Duodenal mucosa (tissue), 2 donors: Measurements from ENCODE around the gene RAB5IF.

Experiments
- H3K27ac ChIP-seq: one replicate; pipeline ENCODE4 v1.7.0; 2013; ENCODE audit warnings: low read depth, low read length
- H3K27me3 ChIP-seq, 2 donors: one replicate each; pipeline ENCODE4 v1.7.0; 2013; ENCODE audit warnings: low read length in 2 of 2, control low read depth in 1 of 2; ENCODE audit not compliant: insufficient read depth in 2 of 2, control insufficient read depth in 1 of 2
- H3K36me3 ChIP-seq, 2 donors: one replicate each; pipeline ENCODE4 v1.7.0; 2013; ENCODE audit warnings: low read length in 2 of 2, control low read depth in 1 of 2; ENCODE audit not compliant: insufficient read depth in 2 of 2, control insufficient read depth in 1 of 2
- H3K4me1 ChIP-seq, 2 donors: one replicate each; pipeline ENCODE4 v1.7.0; 2013; ENCODE audit warnings: low read length in 2 of 2, control low read depth in 1 of 2; ENCODE audit not compliant: insufficient read depth in 2 of 2, control insufficient read depth in 1 of 2
- H3K4me3 ChIP-seq, 2 donors: one replicate each; pipeline ENCODE4 v1.7.0; 2013; ENCODE audit warnings: low read length in 2 of 2, low read depth in 1 of 2
- H3K9ac ChIP-seq, 2 donors: one replicate each; pipeline ENCODE4 v1.7.0; 2013; ENCODE audit warnings: low read length in 2 of 2, low read depth in 1 of 2
- H3K9me3 ChIP-seq, 2 donors: one replicate each; pipeline ENCODE4 v1.7.0; 2013; ENCODE audit warnings: low read length in 2 of 2, control low read depth in 1 of 2; ENCODE audit not compliant: control insufficient read depth in 1 of 2

Gene RAB5IF

DNA sequence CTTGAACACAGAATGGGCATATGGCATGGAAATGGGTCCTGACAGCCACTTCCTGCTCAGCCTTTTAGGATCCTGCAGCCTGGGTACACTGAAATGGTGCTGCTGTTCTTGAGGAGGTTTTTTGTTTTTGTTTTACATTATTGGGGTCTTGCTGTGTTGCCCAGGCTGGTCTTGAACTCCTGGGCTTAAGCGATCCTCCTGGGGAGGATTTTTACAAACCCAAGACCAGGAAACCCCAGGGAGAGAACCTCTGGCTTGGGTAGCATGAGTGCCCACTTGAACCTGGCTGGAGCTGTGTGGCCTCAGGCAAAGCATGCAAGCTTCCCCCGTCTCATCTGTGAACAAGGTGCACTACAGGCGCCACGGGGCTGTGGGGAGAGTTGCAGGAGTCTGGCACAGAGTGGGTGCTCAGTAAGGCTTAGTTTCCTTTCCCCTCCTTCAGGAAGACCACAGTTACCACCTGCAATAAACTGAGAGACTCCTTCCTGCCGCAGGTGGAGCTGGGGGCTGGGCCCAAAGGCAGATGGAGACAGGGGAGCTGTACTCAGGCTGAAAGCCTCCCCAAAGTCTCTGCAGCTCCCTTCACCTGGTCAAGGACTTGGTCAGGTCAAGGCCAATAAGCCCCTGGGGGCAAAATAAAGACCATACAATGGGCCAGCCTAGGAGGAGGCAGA lies 38.6 kb downstream of the RAB5IF start:
- Histone ChIP-seq H3K4me1 (no peaks in the 10 kb centered on the region), H3K27ac (no peak overlapping the region), H3K36me3 (no peaks in the 10 kb centered on the region), H3K4me3 (peak overlapping the region; percentile 11 to 34), H3K27me3 (no peaks in the 10 kb centered on the region), H3K9me3 (no peaks in the 10 kb centered on the region), H3K9ac (no peak overlapping the region)

DNA sequence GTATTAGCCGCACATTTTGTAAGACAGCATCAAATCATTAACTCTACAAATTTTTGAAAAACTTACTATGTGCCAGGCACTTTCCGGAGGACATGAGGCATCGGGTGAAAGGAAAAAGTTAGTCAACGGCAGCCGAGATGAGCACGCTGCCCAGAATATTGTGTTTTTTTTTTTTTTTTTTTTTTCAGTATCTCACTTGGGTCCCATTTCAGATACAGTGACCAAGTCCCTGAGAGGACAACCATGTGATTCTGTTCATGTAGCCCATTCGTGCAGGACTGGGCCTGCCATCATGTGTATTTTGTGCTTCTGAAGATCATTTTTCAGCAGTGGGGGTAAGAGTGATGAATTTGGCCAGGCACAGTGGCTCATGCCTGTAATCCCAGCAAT lies 39.1 kb downstream of the RAB5IF start:
- H3K9me3 ChIP-seq, result no peaks in the 10 kb centered on the region
- H3K36me3 ChIP-seq, result no peaks in the 10 kb centered on the region
- H3K4me3 ChIP-seq, result peak overlapping the region; percentile 11 to 34
- H3K27me3 ChIP-seq, result no peaks in the 10 kb centered on the region
- no peaks in the 10 kb centered on the region for H3K4me1 ChIP-seq
- H3K9ac ChIP-seq, result no peak overlapping the region
- H3K27ac ChIP-seq, result no peak overlapping the region

DNA sequence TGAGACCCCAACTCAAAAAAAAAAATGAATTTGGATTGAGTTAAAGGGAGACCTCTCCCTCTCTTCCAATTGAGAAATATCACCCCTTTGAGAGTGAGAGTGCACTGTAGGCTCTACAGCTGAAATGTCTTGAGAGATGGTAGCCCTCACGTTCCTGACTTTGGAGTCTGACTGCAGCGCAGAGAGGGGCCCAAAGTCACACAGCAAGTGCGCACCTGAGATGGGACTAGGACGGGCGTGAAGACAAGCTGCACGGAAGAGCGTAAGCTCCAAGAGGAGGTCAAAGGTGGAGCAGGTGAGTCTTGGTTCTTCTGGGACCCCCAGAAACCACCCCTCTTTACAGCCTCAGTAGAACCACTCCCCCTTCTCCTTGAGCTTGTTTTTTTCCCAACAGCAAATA lies 39.8 kb downstream of the RAB5IF start:
- peak overlapping the region; percentile 0 to 24 for H3K4me3 ChIP-seq
- H3K9ac ChIP-seq, result no peak overlapping the region
- no peak overlapping the region for H3K27ac ChIP-seq
- no peaks in the 10 kb centered on the region for H3K27me3 ChIP-seq
- H3K36me3 ChIP-seq, result no peaks in the 10 kb centered on the region
- H3K9me3 ChIP-seq, result no peaks in the 10 kb centered on the region
- H3K4me1 ChIP-seq, result no peaks in the 10 kb centered on the region

DNA sequence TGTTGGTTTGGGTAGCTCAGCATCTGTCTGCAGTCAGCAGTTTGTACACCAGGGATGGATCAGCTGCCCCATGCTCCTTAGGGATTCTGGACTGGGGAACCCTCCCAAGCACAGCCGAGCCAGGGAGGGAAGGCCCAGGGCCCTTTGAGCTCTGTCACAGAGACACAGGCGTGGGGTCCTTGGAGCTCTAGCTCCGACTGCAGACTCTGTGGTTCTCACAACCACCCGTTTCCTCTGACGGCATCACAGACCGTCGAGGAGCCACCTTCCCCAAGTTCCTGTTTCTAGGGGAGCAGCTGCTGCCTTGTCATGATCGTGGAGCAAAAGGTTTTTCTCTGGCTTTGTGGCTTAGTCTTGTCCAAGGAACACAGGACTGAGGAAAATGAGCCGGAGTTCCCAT lies 40.4 kb downstream of the RAB5IF start, which contains the start of gene SLA2:
Gene SLA2 (minus strand): TSS at position 199 of the 400 bp plus-strand sequence. CDS start 4,861 bp downstream, outside the sequence.
- Histone ChIP-seq H3K4me1 (no peaks in the 10 kb centered on the region), H3K27ac (peak within 1 kb of the TSS; percentile 11), H3K4me3 (peak within 1 kb of the TSS; percentile 0 to 24), H3K36me3 (no peaks in the 10 kb centered on the region), H3K9me3 (no peaks in the 10 kb centered on the region), H3K27me3 (no peaks in the 10 kb centered on the region), H3K9ac (peak within 1 kb of the TSS in 1 of 2 donors; percentile 9)

DNA sequence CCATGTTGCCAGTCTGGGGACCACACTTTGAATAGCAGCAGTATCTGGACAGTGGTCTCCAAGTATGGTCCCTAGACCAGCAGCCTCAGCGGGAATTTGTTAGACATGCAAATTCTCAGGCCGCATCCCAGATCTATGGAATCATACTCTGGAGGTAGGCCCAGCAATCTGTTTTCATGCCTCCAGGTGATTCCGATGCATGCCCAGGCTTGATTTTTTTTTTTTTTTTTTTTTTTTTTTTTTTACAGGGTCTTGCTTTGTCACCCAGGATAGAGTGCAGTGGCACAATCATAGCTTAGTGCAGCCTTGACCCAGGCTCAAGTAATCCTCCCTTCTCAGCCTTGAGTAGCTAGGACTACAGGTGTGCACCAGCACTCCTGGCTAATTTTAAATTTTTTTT lies 41.1 kb downstream of the RAB5IF start:
- no peaks in the 10 kb centered on the region for H3K36me3 ChIP-seq
- H3K9me3 ChIP-seq, result no peaks in the 10 kb centered on the region
- no peaks in the 10 kb centered on the region for H3K4me1 ChIP-seq
- no peak overlapping the region for H3K27ac ChIP-seq
- H3K27me3 ChIP-seq, result no peaks in the 10 kb centered on the region
- H3K4me3 ChIP-seq, result no peak overlapping the region
- no peak overlapping the region for H3K9ac ChIP-seq

DNA sequence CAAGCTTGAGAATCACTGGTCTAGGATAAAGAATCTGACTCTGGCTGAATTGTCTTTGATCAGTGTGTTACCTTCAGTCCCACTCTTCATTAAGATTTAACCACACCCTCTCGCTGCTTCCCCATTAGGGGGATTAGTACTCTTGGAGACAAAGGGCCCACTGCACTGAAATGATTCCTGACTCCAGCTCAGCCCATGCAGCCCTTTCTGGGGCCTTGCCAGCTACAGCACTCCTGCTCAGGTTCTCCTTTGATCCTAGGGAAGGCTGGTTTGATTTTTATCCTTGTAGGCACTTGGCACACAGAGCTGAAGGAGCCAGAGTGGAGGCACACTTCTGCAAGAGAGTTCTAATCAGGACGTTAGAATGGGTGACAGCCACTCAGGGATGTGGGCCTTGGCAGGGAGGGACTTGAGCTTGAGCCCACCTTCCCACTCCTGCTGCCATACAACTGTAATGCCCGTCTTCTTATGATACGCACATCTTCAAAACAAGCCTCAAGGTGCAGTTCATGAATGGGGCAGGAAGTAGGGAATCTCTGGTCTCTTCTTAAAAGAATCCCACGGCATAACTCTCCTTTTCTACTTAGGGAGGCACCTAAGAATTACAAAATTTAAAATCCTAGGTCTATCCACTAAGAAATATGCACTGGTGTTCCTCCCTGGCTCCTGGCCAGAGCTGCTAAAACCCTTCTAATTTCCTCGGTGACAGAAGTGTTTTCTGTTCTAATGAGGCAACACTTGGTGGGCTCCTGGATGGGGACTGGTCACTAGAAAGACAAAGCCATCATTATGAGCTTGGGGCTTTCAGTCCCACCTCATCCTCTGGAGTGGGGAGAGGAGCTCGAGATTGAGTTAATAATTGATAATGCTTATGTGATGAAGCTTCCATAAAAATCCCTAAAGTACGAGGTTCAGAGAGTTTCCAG lies 41.9 kb downstream of the RAB5IF start:
- no peak overlapping the region for H3K4me3 ChIP-seq
- no peaks in the 10 kb centered on the region for H3K4me1 ChIP-seq
- H3K27ac ChIP-seq, result no peak overlapping the region
- H3K27me3 ChIP-seq, result no peaks in the 10 kb centered on the region
- H3K9ac ChIP-seq, result no peak overlapping the region
- no peaks in the 10 kb centered on the region for H3K36me3 ChIP-seq
- no peaks in the 10 kb centered on the region for H3K9me3 ChIP-seq

DNA sequence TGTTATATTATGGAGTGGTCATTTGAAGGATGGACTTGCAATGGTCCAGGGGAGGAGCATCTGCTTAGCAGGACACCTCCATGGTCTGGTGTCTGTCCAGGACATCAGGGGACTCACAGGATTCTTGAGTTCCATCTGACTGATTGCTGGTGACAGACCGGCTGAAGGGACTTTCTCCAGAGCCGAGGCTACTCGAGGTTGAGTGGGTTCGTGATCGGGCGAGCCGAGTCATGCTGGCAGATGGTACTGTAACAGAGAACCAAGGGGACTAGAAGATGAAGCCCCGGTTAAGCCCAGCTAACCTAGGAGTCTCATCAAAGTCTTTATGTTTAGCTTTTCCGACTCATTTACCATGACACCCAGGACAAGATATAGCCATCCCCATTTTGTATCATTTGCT lies 47.9 kb downstream of the RAB5IF start:
- H3K36me3 ChIP-seq, result peaks cover 17 to 25% of the 10 kb centered on the region in 2 donors
- no peaks in the 10 kb centered on the region for H3K4me1 ChIP-seq
- no peaks in the 10 kb centered on the region for H3K9me3 ChIP-seq
- no peak overlapping the region for H3K9ac ChIP-seq
- H3K27me3 ChIP-seq, result no peaks in the 10 kb centered on the region
- no peak overlapping the region for H3K4me3 ChIP-seq
- no peak overlapping the region for H3K27ac ChIP-seq

DNA sequence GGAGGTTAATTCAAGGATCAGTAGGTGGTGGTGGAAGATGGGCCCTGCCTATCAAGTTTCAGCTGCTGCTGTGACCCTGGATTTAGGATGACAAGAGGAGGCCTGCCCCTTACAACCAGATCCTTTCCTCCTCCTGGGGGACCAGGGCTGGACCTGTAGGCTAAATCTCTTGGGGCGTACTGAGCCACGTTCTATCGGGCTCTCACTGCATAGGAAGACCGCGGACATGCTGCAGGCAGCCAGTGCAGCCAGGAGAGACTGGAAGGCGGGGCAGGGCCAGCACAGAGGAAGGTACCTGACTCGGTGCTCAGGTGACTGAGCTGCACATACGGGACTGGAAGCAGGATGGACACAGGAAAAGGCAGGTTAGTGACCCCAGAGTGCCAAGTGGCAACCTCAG lies 48.9 kb downstream of the RAB5IF start:
- Histone ChIP-seq H3K9me3 (no peaks in the 10 kb centered on the region), H3K27me3 (no peaks in the 10 kb centered on the region), H3K9ac (no peak overlapping the region), H3K4me3 (no peak overlapping the region), H3K36me3 (peaks cover 17 to 25% of the 10 kb centered on the region in 2 donors), H3K4me1 (no peaks in the 10 kb centered on the region), H3K27ac (no peak overlapping the region)

DNA sequence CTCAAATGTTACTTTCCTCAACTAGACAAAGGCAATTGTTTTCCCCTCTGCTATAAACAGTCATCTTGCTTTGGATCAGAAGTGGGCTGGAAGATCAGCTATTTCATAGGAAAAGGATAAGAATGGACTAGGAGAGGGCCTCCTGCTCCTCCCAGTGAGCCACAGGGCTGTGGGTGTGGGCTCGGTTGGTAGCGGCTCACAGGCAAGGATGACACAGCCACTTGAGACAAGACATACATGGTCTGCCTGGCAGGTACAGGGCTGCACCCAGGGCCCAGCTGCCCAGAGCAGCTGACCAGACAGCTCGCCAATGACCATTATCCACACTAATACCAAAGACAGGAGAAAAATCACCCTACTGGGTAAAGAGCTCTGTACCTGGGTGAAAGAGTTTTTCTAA lies 49.4 kb downstream of the RAB5IF start:
- peaks cover 17 to 25% of the 10 kb centered on the region in 2 donors for H3K36me3 ChIP-seq
- H3K9me3 ChIP-seq, result no peaks in the 10 kb centered on the region
- H3K27me3 ChIP-seq, result no peaks in the 10 kb centered on the region
- H3K9ac ChIP-seq, result no peak overlapping the region
- no peaks in the 10 kb centered on the region for H3K4me1 ChIP-seq
- no peak overlapping the region for H3K27ac ChIP-seq
- H3K4me3 ChIP-seq, result no peak overlapping the region

DNA sequence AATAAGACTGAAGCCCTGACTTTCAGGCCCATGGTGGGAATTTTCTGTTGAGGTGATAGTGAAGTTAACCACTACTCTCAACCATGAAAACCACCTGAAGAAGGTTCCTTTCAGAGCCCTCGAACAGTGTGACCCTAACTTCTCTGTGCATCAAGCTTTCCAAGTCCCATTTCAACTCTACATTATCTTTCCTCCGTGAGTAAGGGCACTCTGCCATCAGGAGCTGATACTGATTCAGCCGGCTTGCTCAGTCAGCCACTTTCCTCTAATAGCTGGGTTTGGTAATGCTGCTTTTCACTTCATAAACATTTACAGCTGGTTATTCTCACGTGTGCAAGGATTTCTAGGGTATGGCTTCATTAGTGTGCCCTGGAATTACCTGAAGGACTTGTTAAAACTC lies 51.2 kb downstream of the RAB5IF start:
- no peak overlapping the region for H3K4me3 ChIP-seq
- H3K9ac ChIP-seq, result no peak overlapping the region
- no peaks in the 10 kb centered on the region for H3K27me3 ChIP-seq
- no peak overlapping the region for H3K27ac ChIP-seq
- peaks cover 17 to 31% of the 10 kb centered on the region in 2 donors for H3K36me3 ChIP-seq
- H3K9me3 ChIP-seq, result no peaks in the 10 kb centered on the region
- H3K4me1 ChIP-seq, result no peaks in the 10 kb centered on the region
